ENCODE data around the gene IFNL3.

The IFNL3 gene

DNA sequence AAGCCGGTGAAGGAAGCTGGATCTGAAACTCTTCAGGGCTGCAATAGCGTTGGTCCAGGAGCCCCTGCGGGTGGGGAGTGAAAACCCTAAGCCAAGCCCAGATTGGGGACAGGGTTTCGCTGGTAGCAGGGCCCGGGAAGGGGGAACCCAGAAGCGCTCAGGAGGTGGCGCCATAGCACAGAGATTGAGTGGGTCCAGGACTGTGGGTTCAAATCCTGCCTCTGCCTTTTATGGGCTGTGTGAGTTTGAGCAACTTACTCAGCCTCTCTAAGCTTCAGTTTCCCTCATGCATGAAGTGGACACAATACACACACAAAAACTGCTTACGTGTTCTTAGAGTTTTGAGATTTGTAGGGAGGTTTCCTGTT, 32.4 kb downstream of the IFNL3 start:
- no peak for DNase-seq

DNA sequence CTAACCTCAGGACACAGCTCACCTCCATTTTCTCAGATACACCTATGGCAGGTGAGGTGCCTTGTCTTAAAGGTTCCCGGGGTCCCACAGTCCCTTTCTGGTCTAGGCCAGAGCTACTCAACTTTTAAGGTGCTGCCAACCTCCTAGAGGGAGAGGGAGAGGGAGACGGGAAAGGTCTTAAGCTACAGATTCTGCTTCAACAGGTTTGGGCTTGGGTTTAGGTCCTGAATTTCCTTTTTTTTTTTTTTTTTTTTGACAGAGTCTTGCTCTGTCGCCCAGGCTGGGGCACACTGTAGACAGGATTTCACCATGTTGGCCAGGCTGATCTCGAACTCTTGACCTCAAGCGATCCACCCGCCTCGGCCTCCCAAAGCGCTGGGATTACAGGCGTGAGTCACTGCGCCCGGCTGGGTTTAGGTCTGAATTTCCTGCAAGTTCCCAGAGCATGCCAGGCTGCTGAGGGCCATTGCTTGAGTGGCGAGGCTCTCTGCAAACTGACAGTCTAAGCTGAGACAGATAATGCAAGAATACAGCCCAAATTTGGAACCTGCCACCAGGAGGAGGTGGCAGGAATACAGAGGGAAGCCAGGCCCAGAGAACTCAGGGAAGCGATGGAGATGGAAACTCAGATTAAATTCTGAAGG, 33.0 kb downstream of the IFNL3 start:
- DNase-seq, result no peak

DNA sequence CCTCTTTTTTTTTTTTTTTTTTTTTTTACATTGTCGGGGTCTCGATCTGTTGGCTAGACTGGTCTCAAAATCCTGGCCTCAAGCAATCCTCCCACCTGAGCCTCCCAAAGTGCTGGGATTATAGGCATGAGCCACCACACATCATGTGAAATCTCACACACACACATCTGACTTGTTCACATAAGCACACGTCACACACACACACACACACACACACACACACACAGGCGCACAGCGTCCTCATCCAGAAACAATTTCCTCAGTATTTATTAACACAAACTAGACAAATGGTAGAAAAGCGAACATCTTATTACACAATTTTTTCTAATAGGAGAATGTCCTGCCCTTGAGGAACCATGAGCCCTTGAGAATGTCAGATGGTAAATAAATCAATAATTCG, 35.6 kb downstream of the IFNL3 start:
- DNase-seq, result no peak

DNA sequence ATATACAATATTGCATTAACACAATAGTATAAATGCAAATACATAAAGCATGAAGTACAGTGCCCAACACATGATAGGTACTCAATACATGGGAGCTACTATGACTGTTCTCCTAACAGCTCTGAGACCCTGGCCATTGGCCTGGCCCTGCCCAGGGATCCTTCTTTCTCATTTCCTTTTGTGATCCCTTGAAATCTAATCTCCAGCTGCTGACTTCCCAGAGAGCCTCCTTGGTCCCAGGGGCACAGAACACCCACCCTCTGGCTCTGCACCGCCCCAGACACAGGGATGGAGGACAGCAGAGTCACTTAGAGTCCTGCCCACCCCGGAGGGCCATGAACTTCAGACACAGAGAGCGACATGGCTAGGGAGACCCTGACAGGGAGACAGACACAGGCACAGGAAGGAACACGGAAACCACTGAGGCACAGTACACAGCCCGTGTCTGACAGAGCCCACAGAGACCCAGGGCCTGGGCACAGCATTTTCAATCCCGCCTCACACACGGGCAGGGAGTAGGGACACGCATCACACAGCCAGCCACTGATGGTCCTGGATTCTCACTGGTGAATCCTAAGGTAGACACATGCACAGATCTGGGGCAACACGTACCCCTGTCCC, 36.5 kb downstream of the IFNL3 start:
- DNase-seq, result no peak

DNA sequence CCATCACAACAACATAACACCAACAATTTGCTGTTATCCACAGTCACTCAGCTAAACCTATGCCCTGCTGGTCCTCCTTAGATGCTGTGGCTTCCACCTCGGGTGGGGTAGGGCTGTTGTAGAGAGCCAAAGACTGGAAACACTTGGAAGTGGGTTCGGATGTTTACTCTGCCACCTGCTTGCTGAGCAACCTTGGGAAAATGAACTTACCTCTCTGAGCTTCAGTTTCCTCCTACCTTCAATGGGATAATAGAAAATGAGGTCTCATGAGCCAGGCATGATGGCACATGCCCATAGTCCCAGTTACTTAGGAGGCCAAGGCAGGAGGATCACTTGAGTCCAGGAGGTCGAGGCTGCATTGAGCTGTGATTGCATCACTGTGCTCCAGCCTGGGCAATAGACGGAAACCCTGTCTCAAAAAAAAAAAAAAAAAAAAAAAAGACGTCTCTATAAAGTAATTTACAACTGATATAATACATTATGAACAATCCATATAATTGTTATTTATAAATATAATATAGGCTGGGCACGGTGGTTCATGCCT, 37.4 kb downstream of the IFNL3 start:
- no peak for DNase-seq

DNA sequence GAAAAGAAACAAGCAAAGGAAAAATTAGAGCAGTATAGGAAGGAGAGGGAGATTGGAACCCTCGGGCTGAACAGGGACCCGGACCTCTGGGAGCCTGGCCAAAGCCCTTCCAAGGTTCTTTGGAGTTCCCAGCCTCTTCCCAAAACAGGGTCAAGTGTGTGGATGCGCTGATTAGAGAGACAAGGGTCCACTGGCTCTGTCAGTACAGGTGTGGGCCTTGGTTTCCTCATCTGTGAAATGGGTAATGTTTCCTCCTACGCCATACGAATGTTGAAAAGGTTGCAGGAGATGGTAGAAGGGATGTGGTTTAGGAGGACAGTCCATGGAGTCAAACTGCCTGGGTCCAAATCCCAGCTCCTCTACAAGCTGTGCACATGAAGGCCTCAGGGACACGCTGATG, 38.7 kb downstream of the IFNL3 start:
- DNase-seq, result no peak

DNA sequence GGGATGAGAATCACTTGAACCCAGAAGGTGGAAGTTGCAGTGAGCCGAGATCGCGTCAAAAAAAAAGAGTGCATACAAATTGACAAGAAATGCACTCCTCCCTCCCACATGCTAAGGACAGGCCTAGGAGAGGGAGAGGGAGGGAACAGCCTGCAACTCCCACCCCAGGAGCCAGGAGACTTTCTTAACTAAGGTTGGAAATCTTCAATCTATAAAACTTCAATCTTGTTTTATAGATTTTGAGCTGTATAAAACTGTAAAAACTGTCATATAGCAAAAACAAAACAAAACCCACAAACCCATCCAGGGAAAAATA, 39.4 kb downstream of the IFNL3 start:
- DNase-seq, result no peak

DNA sequence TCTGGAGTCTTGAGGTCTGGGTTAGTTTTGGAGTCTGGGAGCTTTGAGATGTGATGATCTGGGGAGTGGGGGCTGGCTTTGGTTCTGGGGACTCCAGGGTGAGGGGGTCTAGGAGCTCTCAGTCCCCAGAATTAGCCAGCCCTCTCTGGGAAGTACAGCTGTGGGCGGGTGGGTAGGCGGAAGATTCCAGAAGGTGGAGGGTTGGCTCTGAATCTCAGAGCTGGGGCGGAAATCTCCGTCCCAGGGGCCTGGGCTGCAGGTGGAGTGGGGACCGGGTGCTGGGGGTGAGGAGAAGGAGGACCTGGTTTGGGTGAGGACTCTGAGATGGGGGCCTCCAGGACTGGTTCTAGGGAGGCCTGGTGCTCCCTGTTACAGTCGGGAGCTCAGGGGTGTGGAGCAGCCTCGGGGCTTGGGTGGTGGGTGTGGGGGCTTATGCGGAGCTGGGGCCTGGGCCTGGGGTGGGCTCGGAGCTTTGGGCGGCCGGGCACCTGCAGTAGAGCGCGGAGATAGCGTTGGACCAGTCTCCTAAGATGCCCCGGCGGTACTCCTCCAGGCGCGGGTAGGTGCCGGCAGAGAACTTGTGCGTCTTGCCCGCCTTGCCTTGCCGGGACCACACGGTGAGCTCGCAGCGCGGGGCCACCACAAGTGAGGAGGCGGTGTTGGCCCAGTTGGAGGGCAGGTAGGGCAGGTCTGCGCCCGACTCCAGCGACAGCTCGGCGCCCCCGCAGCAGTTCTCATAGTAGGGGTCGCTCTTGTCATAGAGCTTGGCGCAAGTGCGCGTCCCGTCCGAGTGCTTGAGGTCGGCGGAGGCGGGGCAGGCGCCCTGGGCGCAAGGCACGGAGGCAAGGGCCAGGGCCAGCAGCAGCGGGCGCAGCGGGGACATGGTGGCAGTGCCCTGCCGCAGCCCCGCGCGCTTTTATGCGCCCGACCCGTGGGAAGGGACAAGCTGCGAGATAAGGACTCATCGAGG, 41.1 kb downstream of the IFNL3 start, which contains the start of gene SYCN:
SYCN (minus strand) TSS at position 892 of the 970 bp plus-strand sequence; CDS start at position 883, 9 bp downstream.
- no peak for DNase-seq

DNA sequence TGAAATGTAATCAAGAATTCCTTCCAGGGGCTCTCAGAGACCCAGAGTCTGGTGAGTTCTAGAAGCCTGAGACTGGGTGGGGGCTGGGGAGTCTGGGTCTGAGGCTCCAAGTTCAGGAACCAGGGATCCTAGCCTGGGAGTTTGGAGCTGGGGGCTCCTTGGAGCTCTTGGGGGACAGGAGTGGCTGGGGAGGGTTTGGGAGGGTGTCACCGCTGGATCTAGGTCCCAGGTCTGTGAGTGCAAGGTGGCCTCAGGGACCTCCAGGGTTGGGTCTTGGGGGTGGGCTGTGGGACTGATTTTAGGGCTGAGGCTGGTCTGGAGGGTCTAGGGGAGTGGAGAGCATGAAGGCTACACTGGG, 41.8 kb downstream of the IFNL3 start:
- no peak for DNase-seq

DNA sequence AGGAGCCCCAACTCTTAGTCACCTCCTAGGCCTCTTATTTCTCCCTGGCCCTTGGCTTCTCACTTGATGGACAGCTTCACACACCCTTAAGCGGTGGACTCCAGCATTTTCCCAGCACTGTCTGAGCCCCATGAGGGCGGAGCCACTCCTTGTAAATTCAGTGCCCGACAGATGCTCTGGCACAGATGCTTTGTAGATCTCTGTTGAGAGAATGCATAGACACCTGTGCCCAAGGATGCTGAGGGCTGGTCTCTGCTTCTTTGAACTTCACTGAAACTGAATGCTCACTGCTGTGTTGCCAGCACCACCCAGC, 44.0 kb downstream of the IFNL3 start:
- no peak for DNase-seq

DNA sequence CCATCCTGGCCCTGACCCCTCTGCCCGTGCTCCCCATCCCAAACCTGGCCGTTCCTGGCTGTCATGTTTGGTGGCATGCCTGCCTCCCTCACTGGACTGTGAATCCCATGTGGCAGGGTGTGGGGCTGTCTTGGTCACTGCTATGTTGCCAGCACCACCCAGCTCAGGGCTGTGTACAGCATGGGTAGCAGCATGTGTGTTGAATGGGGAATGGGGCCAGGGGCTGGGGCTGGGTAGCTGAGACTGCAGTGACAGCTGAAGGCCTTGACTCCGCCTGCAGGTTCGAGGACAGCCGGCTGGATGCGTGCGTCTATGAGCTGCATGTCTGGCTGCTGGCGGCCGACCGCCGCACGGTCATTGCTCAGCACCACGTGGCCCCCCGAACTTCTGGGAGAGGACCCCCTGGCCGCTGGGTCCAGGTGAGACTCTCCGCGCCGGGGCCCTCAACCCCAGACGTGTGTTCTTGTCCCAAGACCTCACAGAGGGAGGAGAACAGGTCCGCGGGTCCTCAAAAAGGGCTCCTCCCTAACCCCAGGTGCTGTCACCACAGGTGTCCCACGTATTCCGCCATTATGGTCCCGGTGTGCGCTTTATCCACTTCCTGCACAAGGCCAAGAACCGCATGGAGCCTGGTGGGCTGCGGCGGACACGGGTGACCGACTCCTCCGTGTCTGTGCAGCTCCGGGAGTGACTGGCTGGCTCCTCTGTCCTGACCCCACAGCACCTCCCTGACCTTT, 44.6 kb downstream of the IFNL3 start:
- DNase-seq, result no peak

DNA sequence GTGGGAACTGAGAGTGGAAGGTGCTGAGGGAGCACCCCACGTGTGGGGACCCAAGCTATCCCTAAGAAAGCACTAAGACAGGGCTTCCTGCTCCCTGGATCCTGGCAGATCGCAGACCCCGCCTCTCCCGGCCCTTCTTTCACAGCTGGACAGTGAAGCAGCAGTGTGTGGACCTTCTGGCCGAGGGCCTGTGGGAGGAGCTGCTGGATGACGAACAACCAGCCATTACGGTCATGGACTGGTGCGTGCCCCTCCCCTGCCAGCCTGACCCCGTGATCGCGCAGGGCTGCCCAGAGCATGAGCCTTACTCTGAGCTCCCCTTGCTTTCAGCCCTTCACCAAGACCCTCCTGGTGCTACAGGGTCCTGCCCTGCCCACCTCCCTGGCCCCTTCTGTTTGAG, 45.8 kb downstream of the IFNL3 start:
- DNase-seq, result no peak

DNA sequence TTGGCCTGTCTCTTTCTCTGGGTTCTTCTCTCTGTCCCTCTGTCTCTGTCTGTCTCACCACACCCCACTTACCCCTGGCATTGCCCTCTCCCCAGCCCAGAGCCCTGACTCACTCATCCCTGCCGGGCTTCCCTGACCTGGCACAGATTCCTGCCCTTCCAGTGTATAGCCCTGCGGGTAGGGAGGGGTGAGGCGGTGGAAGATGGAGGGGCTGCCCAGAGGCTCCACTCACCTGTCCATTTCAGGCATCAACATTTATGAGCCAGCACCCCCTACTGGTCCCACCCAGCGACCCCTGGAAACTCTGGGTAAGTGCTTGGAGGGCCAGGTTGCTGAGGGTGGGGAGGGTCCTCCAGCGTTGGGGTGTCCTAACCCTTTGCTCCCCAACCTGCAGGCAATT, 47.0 kb downstream of the IFNL3 start:
- no peak for DNase-seq

DNA sequence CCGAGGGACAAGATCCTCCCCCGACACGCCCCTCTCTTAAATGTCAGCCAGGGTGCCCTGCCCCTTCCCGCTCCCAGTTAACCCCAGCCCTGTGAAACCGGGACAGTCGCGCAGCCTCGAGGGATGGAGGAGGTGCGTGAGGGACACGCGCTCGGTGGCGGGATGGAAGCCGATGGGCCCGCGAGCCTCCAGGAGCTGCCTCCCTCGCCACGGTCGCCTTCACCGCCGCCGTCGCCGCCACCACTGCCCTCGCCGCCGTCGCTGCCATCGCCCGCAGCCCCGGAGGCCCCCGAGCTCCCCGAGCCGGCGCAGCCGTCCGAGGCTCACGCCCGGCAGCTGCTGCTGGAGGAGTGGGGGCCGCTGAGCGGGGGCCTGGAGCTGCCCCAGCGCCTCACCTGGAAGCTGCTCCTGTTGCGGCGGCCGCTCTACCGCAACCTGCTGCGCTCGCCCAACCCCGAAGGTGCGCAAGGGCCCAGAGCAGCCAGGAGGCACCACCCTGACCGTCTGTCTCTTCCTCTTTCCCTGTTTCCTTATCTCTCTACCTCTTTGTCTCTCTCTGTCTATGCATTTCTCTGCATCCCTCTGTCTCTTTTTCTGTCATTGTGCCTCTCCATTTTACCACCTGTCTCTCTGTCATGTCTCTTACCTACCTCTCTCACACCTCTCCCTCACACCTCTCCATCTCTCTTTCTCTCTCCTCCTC, 47.8 kb downstream of the IFNL3 start, which contains the start of gene NCCRP1:
NCCRP1 (plus strand) TSS at position 105 of the 703 bp plus-strand sequence; CDS start at position 124, 19 bp downstream.
- DNase-seq, result no peak

DNA sequence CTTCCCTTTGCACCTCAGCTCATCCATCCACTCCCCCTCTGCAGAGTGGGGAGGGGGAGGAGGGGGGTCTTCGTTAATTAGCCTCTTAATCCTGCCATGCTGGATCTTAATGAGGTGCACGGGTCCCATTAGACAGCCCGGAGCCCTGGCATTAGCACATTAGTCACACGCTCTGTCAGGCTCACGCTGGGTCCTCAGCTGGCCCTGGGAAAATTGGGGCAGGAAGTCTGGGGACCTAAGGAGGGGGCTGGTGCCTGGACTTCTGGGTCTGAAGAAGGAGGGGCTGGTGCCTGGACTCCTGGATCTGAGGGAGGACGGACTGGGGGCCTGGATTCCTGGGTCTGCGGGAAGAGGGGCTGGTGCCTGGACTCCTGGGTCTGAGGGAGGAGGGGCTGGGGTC, 48.5 kb downstream of the IFNL3 start:
- DNase-seq, result no peak

DNA sequence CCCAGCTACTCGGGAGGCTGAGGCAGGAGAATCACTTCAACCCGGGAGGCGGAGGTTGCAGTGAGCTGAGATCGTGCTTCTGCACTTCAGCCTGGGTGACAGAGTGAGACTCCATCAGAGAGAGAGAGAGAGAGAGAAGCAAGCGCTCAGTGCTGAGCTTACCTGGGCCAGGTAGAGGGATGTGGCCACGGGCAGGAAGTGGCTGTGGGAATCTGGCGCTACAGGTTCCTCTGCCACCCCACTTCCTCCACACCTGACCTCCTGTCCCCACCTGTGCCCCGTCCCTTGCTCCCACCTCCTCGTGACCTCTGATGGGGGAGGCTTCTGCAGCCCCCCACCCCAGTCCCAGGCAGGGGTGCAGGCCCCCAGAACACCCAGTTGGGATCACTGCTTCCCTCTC, 49.1 kb downstream of the IFNL3 start:
- DNase-seq, result no peak

DNA sequence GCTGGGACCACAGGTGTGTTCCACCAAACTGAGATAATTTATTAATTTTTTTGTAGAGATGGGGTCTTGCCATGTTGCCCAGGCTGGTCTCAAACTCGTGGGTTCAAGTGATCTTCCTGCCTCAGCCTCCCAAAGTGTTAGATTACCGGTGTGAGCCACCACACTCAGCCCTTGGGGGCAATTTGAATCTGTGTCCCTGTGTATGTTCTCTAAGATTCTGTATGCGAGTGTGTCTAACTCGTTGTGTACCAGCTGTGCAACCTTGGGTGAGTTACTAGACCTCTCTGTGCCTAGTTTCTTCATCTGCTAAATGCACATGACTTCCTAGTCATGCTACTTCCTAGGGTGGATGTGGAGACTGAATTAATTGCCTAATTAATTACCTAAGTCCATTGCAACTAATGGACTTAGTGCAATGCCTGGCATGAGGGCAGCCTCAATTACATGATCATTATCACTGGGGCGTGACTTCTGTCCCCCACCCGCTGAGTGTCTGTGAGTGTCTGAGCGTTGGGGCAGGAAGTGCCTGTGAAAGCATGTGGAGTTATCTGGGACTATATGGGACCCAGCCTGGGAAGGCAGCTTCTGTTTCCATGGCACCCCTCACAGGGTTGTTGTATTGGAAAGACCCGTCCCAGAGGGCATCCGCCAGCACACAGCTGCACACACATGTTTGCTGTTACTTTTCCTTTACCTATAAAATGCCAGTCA, 49.8 kb downstream of the IFNL3 start:
- no peak for DNase-seq

DNA sequence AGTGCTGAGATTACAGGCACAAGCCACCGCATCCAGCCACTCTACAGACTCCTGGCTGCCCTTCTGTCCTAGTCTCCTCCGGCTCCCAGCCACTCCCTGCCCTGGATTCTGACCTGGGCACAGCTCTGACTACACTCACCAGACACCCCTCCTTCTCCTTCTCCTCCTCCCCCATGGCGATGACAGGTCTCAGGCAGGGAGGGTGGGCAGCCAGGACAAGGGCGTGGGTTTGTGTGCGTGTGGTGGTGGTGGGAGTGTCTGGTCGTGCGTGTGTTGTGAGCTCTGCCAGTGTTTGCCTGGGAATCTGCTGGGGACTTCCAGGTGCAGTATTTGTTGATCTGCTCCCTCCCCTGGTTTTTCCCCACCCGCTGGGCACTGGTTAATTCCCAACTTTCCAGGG, 51.0 kb downstream of the IFNL3 start:
- no peak for DNase-seq
